Neural progenitor cell (in vitro differentiated cells): ENCODE measurements around the gene ZNF77. TPM values are rescaled to one million over a fixed set of nuclear protein-coding genes. Genes with fewer than 3 reads are reported as not detected.

ENCODE experiments used
- DNase-seq: peaks from one replicate; pipeline ENCODE4 v3.0.0-alpha.2; 2016; ENCODE audit warnings: low spot score
- H2AFZ ChIP-seq: fragments of 200-600 bp; sonication (generic); replicated peaks from 2 replicates; pipeline ENCODE4 v1.6.1; 2016; ENCODE audit warnings: antibody characterized with exemption
- H3F3A ChIP-seq: fragments of 200-600 bp; sonication (generic); 2 replicates; pipeline ENCODE4 v1.6.1; 2016; ENCODE audit warnings: antibody characterized with exemption, low read depth
- H3K27ac ChIP-seq: fragments of 200-600 bp; sonication (generic); 2 replicates; pipeline ENCODE4 v1.5.1; 2016; ENCODE audit warnings: mild to moderate bottlenecking
- H3K27me3 ChIP-seq: fragments of 200-600 bp; sonication (generic); 2 replicates; pipeline ENCODE4 v1.6.1; 2016; ENCODE audit warnings: mild to moderate bottlenecking, moderate library complexity
- H3K36me3 ChIP-seq: fragments of 200-600 bp; sonication (generic); 2 replicates; pipeline ENCODE4 v1.5.1; 2016
- H3K4me1 ChIP-seq: fragments of 200-600 bp; sonication (generic); 2 replicates; pipeline ENCODE4 v1.6.1; 2016; ENCODE audit warnings: mixed run types
- H3K4me2 ChIP-seq: fragments of 200-600 bp; sonication (generic); 2 replicates; pipeline ENCODE4 v1.6.1; 2016
- H3K4me3 ChIP-seq: fragments of 200-600 bp; sonication (generic); 2 replicates; pipeline ENCODE4 v1.5.1; 2016
- H3K79me2 ChIP-seq: fragments of 200-600 bp; sonication (generic); 2 replicates; pipeline ENCODE4 v1.6.1; 2016; ENCODE audit warnings: low read depth
- H3K9ac ChIP-seq: fragments of 200-600 bp; sonication (generic); 2 replicates; pipeline ENCODE4 v1.6.1; 2016
- H3K9me3 ChIP-seq: fragments of 200-600 bp; sonication (generic); 2 replicates; pipeline ENCODE4 v1.5.1; 2016; ENCODE audit warnings: low read depth
- H4K20me1 ChIP-seq: fragments of 200-600 bp; sonication (generic); 2 replicates; pipeline ENCODE4 v1.6.1; 2016; ENCODE audit warnings: low read depth
- H3K27ac Mint-ChIP-seq: 3 replicates; pipeline ENCODE4 v1.8.0; 2021; ENCODE audit warnings: mixed read lengths
- H3K27me3 Mint-ChIP-seq: 2 replicates; pipeline ENCODE4 v1.8.0; 2022; ENCODE audit warnings: low read depth, mild to moderate bottlenecking, inconsistent platforms, moderate library complexity, mixed read lengths; ENCODE audit not compliant: insufficient read depth
- H3K36me3 Mint-ChIP-seq: 3 replicates; pipeline ENCODE4 v1.8.0; 2021; ENCODE audit warnings: mixed read lengths
- H3K4me1 Mint-ChIP-seq: 3 replicates; pipeline ENCODE4 v1.8.0; 2021; ENCODE audit warnings: mixed read lengths
- H3K4me3 Mint-ChIP-seq: 3 replicates; pipeline ENCODE4 v1.8.0; 2021; ENCODE audit warnings: mild to moderate bottlenecking, moderate library complexity, mixed read lengths
- H3K9me3 Mint-ChIP-seq: 3 replicates; pipeline ENCODE4 v1.8.0; 2020; ENCODE audit warnings: mixed read lengths
- EZH2 ChIP-seq: fragments of 200-600 bp; sonication (generic); IDR thresholded peaks from 2 replicates; pipeline ENCODE4 v1.6.1; 2017; ENCODE audit warnings: antibody characterized with exemption, mild to moderate bottlenecking, moderate library complexity
- EZH2phosphoT487 ChIP-seq: fragments of 200-600 bp; sonication (generic); IDR thresholded peaks from 2 replicates; pipeline ENCODE4 v1.6.1; 2017; ENCODE audit warnings: antibody characterized with exemption
- total RNA-seq: library from RNA; depleted of rRNA; stranded (reverse); fragments of >200 nt; gene quantifications from 2 replicates; pipeline ENCODE4 v1.2.3, GENCODE V29; 2015; ENCODE audit warnings: low replicate concordance
- TF ChIP-seq, protein P1 (sequence below): fragments of 200-600 bp; sonication (generic); IDR thresholded peaks from 2 replicates; pipeline ENCODE4 v1.5.1; 2017; ENCODE audit warnings: antibody characterized with exemption, mild to moderate bottlenecking

The ZNF77 gene
- total RNA-seq, 1 donor from 2014 or later, result 6.5 TPM

DNA sequence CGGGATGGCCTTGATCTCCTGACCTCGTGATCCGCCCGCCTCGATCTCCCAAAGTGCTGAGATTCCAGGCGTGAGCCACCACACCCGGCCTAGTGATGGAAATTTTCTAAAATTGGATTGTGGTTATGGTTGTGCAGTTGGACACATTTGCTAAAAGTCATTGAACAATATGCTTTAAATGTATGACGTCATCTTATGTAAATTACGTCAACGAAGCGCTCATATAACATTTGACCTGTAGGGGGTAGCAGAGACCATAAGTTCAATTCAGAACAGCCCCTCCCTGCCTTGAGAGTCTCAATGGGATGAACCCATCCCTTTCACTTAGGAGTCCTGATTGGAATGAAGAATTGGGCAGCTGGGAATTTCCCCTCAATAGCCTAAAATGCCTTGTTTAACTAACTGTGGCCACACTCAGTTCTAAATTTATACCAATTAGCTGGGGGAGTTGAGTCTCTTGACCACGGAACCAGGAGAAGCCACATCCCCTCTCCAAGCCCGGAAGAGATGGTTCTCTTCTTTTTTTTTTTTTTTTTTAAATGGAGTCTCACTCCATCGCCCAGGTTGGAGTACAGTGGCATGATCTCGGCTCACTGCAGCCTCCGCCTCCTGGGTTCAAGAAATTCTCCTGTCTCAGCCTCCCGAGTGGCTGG, 17.4 kb upstream of the ZNF77 start:
- Histone ChIP-seq H3K4me2 (no peak overlapping the region), H3K9ac (no peak overlapping the region), H3K79me2 (no peaks in the 10 kb centered on the region), H3K4me1 (no peaks in the 10 kb centered on the region), H2AFZ (no peak overlapping the region), H3K27me3 (no peaks in the 10 kb centered on the region), H3K36me3 (no peaks in the 10 kb centered on the region), H4K20me1 (no peaks in the 10 kb centered on the region), H3K4me3 (no peak overlapping the region), H3K27ac (no peak overlapping the region), H3K9me3 (no peaks in the 10 kb centered on the region), H3F3A (no peaks in the 10 kb centered on the region)
- Mint-ChIP-seq H3K4me1 (peaks cover 5% of the 10 kb centered on the region), H3K4me3 (peak overlapping the region; percentile 1), H3K27ac (peak overlapping the region; percentile 8), H3K9me3 (no peaks in the 10 kb centered on the region), H3K36me3 (no peaks in the 10 kb centered on the region), H3K27me3 (peaks cover 26% of the 10 kb centered on the region)
- DNase-seq, result peak; percentile 95
- TF ChIP-seq EZH2, result no peak
- TF ChIP-seq EZH2phosphoT487, result no peak
- TF ChIP-seq, protein P1, sequence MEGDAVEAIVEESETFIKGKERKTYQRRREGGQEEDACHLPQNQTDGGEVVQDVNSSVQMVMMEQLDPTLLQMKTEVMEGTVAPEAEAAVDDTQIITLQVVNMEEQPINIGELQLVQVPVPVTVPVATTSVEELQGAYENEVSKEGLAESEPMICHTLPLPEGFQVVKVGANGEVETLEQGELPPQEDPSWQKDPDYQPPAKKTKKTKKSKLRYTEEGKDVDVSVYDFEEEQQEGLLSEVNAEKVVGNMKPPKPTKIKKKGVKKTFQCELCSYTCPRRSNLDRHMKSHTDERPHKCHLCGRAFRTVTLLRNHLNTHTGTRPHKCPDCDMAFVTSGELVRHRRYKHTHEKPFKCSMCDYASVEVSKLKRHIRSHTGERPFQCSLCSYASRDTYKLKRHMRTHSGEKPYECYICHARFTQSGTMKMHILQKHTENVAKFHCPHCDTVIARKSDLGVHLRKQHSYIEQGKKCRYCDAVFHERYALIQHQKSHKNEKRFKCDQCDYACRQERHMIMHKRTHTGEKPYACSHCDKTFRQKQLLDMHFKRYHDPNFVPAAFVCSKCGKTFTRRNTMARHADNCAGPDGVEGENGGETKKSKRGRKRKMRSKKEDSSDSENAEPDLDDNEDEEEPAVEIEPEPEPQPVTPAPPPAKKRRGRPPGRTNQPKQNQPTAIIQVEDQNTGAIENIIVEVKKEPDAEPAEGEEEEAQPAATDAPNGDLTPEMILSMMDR, result peak; percentile 92

DNA sequence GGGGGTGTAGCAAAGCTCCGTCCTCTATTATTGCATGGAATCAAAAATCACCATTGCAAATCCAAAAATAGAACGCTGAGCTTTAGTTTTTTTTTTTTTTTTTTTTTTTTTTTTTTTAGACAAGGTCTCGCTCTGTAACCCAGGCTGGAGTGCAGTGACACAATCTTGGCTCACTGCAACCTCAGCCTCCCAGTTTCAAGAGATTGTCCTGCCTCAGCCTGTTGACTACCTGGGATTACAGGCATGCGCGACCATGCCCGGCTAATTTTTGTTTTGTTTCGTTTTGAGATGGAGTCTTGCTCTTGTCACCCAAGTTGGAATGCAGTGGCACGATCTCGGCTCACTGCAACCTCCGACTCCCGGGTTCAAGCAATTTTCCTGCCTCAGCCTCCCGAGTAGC, 15.3 kb upstream of the ZNF77 start:
- no peaks in the 10 kb centered on the region for H3K9me3 Mint-ChIP-seq
- H3K79me2 ChIP-seq, result no peaks in the 10 kb centered on the region
- no peak overlapping the region for H3K4me3 ChIP-seq
- no peak for DNase-seq
- no peak overlapping the region for H3K27ac ChIP-seq
- H3K4me3 Mint-ChIP-seq, result no peak overlapping the region
- TF ChIP-seq EZH2, result no peak
- TF ChIP-seq, protein P1, result no peak
- no peak for TF ChIP-seq EZH2phosphoT487
- H3K9me3 ChIP-seq, result no peaks in the 10 kb centered on the region
- no peaks in the 10 kb centered on the region for H3K36me3 ChIP-seq
- H3K27me3 Mint-ChIP-seq, result peaks cover 24% of the 10 kb centered on the region
- no peaks in the 10 kb centered on the region for H3F3A ChIP-seq
- H2AFZ ChIP-seq, result no peak overlapping the region
- no peaks in the 10 kb centered on the region for H4K20me1 ChIP-seq
- H3K27me3 ChIP-seq, result no peaks in the 10 kb centered on the region
- H3K4me2 ChIP-seq, result no peak overlapping the region
- H3K36me3 Mint-ChIP-seq, result no peaks in the 10 kb centered on the region
- no peaks in the 10 kb centered on the region for H3K4me1 ChIP-seq
- peaks cover 5% of the 10 kb centered on the region for H3K4me1 Mint-ChIP-seq
- no peak overlapping the region for H3K27ac Mint-ChIP-seq
- H3K9ac ChIP-seq, result no peak overlapping the region

DNA sequence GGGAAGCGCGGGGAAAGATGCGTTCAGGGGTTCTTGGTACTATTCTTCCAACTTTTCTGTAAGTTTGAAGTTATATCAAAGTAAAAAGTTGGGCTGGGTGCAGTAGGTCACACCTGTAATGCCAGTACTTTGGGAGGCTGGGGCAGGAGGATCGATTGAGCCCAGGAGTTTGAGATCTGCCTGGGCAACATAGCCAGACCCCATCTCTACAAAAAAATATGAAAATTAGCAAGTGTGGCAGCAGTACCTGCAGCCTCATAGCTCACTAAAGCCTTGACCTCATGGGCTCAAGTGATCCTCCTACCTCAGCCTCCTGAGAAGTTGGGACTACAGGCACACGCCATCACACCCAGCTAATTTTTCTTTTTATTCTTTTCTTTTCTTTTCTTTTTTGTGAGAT, 12.4 kb upstream of the ZNF77 start:
- Histone ChIP-seq H3K27ac (no peak overlapping the region), H2AFZ (no peak overlapping the region), H3K27me3 (no peaks in the 10 kb centered on the region), H3K4me1 (no peaks in the 10 kb centered on the region), H3K4me3 (no peak overlapping the region), H3K9ac (no peak overlapping the region), H4K20me1 (no peaks in the 10 kb centered on the region), H3F3A (peaks cover 4% of the 10 kb centered on the region), H3K36me3 (no peaks in the 10 kb centered on the region), H3K79me2 (no peaks in the 10 kb centered on the region), H3K9me3 (no peaks in the 10 kb centered on the region), H3K4me2 (no peak overlapping the region)
- no peak for DNase-seq
- Mint-ChIP-seq H3K27me3 (peaks cover 20% of the 10 kb centered on the region), H3K36me3 (no peaks in the 10 kb centered on the region), H3K4me1 (peaks cover 3% of the 10 kb centered on the region), H3K9me3 (no peaks in the 10 kb centered on the region), H3K27ac (no peak overlapping the region), H3K4me3 (no peak overlapping the region)
- no peak for TF ChIP-seq EZH2
- TF ChIP-seq EZH2phosphoT487, result no peak
- TF ChIP-seq, protein P1, result no peak
